Measurements from ENCODE around the gene SH3PXD2A.
"Not testable (repeated sequence)": the region's sequence is repeated elsewhere in the genome, so short reads cannot be mapped to it uniquely, and the experiment has no call there.

Gene SH3PXD2A

DNA sequence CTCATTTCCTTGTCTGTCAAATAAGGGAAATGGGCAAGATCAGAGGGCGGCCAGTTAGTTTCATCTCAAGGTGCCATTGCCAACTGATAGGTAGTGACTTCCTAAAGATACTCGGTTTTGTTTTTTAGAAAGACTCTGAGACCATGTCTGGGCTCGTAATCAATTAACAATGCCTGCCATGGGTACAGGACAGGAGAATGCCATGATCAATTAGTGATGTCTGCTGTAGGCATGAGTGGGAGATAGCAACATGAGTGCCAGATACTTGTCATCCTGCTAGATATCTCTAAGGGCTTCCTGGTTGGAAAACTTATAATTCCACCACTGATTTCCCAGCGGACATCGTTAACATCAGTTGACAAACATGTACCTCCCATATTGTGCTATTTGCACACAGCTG is 64.8 kb downstream of the SH3PXD2A start:
- no peak for DNase-seq (ENCODE audit: low spot score)

DNA sequence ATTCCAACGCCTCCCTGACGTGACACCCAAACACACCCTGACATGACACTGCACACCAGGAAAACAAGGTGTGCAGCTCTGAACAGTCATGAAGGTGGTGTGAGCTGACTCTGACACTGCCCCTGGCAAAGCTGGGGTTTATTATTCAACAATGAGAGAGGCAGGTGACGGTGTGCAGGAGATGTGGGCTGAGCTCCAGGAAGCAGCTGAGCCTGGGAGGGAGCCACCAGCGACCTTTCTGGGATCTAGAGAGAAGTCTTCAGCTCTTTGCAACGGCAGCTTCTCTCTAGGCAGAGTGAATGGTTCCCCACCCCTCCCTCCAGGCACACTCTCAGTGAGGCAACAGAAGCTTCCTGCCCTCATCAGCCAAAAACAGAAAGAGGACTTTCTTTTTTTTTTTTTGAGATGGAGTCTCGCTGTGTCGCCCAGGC is 65.6 kb downstream of the SH3PXD2A start:
- no peak for DNase-seq (ENCODE audit: low spot score)

DNA sequence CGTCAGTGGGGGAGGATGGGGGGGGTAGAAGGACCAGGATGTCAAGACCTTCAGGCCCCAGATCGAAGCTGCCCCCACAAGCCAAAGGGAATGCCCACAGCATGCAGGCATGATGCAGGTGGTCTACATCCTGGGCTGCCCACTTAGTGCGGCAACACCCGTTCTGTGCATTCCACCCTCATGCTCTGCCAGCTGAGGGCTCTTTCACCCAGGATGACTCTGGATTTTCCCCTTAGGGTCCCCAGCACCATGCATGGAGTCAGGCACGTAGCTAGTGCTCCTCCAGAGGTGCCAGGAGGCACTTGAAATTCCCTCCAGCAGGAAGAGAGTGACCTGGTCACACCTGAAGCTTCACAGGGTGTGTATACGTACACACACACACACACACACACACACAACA is 66.2 kb downstream of the SH3PXD2A start:
- DNase-seq (ENCODE audit: low spot score) = no peak

DNA sequence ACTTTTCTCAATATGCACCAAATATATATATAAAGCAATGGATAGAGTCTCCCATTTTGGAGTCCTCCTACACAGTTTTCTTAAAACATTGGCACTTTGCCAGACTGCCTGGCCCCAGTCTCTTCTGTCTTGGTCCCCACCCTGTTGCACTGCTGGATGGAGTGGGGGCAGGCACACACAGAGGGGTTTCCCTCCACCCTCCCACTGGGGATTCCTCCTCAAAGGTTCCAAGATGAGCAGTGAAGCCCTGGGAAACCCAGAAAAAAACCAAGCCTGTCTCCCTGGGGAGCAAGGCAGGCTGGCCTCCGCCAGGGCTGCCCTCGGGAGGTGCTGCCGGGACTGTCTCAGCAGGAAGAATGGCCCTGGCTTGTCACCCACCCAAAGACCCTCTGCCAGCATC is 68.0 kb downstream of the SH3PXD2A start:
- no peak for DNase-seq (ENCODE audit: low spot score)

DNA sequence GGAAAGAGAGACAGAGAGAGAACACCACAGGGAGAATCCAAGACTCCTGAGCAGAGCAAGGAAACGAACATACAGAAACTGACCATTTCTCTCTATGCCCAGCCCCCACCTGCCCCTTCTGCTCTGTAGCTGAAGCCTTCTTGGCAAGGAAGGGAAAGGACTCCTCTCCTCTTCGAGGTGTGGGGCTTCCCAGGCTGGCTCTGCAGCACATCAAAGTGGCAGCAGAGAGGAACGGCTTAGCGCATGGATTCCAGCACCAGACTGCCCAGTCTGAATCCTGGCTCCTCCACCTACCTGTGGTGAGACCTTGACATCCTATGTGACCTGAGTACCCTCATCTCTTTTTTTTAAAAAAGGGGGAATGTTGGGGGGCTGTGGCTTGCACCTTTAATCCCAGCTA is 69.4 kb downstream of the SH3PXD2A start:
- DNase-seq (ENCODE audit: low spot score) = no peak

DNA sequence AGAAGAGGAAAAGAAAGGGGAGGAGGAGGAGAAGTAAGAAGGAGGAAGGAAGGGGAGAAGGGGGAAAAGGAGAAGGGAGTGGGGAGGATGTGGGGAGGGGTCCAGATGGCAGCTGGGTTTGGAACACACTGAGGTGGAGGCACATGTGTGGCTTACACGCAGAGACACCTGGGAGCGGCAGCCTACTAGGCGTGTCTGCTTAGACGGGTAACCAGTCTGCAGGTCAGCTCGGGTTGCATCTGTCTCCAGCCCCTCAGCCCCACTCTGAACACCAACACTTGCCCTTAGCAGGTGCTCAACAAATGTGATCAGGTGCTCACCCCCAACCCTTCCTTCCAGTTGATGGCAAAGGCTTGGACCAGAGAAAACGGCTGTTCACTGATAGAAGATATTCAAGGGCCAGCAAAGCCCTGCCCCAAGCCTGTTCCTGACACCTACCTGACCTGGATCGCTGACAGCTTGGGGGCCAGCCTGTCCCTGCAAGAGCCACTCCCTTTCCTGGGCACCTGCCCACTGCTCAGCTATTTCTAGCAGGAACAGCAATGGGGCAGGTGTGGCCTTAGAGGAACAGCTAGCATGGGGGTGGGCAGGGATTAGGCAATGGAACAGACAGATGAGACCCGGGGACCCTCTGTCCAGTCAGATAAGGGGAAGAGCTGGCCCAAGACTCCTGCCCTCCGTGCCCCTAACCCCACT is 70.5 kb downstream of the SH3PXD2A start:
- DNase-seq (ENCODE audit: low spot score) = no peak

DNA sequence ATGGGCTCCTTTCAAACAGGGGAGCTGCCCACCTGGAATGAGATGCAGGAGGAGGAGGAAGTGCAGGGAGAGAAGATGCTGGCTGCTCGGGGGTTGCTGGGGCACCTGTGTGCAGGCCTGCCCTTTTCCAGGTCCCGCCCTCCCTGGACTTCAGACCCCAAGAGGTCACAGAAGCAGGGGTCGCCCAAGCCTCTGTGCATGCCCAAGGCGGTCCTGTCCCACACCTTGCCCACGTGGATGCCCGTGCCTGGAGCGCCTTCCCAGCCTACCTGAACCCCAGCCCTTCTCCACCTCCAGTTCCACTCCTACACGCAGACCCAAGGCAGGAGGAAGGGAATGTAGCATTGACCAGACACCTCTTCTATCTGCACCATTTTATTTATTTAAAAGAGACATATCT is 71.3 kb downstream of the SH3PXD2A start:
- DNase-seq (ENCODE audit: low spot score) = no peak

DNA sequence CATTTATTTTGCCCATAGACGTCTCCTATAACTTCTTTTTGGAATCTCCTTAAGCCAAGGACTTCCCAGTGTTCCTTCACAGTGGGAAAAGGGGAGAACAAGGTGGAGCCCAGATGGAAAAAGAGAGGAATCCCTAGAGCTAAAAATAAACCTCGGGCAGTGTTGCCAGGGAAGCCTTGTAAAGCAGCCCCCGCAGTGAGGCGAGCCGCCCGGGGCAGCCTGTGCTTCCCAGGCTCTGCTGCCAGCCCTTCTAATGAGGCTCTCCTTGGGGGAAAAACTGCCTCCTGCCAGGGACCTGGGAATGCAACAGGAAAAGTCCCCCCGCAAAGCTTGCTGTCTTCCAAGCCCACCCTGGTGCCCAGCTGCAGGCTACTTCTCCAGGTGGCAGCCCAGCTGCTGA is 71.7 kb downstream of the SH3PXD2A start:
- DNase-seq (ENCODE audit: low spot score) = no peak

DNA sequence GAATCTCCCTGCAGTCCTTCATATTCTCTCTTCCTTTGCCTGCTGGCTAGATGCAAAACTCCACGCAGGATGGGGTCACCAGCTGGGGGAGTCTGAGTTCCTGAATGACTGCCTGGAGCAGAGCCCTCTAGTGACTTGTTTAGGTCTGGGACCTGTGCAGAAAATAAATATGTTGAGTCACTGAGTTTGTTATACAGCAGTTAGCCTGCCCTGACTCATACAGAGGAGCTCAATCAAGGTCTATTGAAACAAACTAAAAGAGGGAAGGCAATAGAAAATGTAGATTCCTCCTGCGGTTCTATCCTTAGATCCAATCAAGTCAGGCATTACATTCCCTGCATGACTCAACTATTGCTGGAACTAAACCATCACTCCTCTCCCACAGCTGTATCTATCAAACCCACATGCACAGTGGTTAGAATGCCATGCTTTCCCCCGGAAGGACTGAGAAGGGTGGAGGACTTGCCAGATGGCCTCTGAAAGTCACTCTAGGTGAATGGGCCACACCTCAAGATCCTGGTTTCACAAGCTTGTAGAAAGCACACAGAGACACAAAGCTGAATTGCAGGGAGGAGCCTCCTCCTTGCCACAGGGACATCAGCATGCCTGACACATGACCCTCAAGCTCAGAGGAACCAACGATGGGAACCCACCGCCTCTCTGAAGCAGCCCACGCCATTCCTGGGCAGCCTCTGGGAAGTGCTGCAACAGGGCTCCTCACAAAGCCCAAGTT is 73.9 kb downstream of the SH3PXD2A start:
- peak; percentile 59 for DNase-seq (ENCODE audit: low spot score)

DNA sequence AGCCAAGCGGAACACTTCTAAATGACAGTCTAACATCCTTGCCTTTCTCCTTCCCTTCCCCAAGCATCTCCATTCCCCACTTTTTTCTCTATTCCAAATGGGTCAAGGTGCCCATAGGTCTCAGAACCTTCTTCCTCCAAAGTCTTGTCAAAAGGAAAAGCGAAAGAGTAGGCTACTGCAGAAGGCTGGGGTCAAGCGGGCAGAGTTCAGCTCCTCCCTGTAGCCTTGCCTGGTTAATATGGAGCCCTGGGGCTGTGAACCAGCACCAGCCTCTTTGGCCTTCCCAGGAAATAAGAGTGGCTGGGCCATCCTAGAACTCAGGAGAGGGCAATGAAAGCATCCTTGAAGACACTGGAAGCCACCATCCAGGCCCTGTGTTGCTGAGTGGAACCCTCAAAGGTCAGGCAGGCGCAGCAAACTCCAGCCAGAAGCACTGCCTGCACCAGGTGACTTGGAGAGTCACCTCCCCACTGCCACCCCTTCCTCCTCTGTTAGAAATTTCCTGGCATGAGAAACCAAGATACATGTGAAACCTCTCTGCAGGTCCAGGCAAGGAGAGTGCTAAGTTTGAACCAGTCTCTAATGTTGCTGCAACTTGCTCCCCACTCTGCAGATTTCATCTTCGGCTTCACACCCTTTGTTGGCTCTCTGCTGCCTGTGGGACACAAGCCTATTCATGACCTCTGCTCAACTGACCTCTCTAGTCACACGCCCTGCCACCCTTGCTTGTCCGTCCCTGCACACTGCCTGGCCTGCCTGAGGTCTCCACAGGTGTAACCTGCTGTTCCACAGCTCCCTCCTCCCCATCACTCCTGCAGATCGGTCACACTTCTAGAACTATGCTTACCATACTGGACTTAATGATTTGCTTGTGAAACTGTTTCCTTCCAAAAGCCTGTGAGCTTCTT is 74.9 kb downstream of the SH3PXD2A start:
- DNase-seq (ENCODE audit: low spot score) = no peak

DNA sequence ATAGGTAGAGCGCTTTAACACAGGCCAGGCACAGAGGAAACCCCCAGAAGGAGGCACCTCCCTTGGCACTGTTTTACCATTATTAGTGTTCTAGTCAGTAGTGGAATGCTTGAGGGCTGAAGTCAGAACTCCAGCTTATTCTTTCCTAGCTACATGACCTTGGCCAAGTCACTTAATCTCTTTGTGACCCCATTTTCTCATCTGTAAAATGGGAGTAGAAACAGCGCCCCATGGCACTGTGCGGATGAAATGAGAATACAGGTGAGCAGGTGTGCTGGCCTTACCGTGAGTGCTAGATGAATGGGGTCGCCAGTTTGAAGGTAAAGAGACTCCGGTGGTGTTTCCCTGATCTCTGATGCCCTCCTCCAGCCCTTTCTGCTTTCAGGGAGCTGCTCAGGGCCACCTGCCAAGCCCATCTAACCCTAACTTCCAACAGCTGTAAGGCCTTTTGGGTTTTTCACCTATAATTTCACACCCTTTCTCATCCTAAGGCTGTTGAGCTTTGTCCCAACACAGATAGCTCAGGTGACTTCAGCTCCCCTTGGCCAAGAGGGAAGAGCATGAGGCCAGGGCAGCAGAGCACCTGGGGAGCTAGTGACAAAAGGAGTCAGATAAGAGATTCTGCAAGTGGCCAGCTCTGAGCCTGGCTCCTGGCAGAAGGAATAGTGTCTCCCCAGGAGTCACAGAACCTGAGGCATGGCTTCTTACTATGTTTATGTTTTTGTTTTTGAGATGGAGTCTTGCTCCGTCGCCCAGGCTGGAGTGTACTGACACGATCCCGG is 76.8 kb downstream of the SH3PXD2A start:
- DNase-seq (ENCODE audit: low spot score) = no peak

DNA sequence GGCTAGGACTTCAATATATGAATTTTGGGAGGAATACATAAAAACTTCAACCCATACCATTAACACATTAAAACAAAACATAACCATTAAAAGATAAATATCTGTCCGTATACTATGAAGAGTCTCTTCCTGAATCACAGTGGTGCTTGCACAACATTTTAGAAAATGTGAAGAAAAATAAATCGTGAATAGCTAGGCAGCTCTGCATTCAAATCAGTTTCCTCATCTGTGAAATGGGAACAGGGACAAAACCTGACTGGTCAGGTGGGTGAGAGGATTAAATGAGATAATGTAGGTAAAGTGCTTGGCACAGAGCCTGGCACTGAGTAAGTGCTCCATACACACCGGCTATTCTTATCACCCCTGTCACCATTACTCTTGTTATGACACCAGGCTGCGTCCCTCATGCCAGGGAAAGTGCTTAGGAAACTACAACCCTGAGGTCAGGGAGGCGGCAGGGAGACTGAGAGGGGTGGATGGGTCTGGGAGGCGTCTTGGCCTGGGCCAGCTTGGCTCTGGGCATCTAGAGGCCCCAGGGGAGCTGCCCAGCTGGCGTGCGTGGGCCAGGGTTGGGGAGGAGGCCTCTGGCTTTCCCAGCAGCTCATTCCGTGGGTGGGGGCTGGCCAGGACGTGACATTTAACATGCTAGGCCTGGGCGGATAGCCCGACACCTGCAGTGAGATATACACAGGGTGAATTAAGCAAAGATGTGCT is 78.3 kb downstream of the SH3PXD2A start:
- no peak for DNase-seq (ENCODE audit: low spot score)

DNA sequence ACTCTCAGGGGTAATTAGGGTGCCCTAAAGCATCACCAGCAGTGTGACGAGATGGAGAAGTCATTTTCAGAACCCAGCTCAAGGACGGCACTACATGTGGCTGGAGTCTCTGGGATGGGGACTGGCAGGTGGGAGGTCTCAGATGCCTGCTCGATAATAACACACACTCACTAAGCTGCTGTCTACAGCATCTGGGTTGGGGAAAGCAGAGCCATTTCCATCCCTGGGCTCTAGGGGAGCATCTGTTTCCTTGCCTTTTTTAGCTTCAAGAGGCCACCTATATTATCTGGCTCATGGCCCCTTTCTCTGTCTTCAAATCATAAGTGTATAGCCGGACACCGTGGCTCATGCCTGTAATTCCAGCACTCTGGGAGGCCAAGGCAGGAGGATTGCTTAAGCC is 79.6 kb downstream of the SH3PXD2A start:
- DNase-seq (ENCODE audit: low spot score) = no peak

DNA sequence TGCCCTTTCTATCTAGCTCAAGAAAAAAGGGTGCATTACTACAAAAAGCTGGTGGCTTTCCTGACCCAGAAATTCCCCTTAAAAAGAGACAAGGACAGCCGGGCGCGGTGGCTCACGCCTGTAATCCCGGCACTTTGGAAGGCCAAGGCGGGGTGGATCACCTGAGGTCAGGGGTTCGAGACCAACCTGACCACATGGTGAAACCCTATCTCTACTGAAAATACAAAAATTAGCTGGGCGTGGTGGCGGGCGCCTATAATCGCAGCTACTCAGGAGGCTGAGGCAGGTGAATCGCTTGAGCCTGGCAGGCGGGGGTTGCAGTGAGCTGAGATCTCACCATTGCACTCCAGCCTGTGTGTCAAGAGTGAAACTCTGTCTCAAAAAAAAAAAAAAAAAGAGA is 82.5 kb downstream of the SH3PXD2A start:
- not testable (repeated sequence) for DNase-seq (ENCODE audit: low spot score)

DNA sequence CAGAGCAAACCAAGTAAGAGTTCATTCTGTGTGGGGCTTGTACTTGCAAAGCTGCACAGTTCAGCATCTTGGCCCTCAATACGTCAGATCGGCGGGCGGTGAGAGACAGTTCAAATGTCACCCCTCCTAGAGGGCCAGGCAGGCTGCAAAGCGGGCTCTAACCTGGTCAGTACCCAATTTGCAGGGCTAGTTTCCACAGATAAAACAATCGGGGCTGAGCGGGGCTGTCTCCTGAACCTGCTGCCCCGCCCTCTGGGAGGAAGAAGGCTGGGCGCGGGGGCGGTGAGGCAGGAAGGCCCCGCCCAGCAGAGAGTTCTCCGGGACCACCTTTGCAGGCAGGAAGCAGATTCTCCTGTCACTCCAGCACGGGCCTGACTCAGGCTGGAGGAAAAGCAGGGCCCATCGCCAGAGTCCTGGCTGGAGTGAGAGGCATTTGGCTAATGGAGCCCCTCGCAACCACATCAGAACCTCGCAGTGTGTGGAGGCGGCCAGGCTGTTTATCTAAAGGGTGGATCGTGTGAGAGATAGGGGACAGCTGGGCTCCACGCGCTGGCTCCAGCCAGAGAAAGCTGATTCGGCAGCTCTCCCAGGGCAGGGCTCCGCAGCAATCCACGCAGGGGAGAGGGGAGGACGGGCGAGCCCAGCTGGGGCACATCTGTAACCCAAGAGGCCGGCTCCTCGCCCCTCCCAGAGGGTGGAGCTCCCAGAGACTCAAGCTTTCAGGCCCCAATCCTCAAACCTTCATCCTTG is 83.1 kb downstream of the SH3PXD2A start:
- DNase-seq (ENCODE audit: low spot score) = no peak

DNA sequence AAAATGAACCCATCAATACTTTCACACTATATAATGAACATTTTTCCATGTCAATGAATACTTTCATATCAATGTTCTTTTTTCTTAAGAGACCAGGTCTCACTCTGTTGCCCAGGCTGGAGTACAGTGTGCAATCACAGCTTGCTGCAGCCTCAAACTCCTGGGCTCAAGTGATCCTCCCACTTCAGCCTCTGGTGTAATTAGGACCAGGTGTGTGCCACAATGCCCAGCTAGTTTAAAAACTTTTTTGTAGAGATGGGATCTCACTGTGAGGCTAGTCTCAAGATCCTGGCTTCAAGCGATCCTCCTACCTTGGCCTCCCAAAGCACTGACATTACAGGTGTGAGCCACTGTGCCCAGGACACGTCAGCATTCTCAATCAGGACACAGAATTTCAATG is 85.2 kb downstream of the SH3PXD2A start:
- DNase-seq (ENCODE audit: low spot score) = no peak

DNA sequence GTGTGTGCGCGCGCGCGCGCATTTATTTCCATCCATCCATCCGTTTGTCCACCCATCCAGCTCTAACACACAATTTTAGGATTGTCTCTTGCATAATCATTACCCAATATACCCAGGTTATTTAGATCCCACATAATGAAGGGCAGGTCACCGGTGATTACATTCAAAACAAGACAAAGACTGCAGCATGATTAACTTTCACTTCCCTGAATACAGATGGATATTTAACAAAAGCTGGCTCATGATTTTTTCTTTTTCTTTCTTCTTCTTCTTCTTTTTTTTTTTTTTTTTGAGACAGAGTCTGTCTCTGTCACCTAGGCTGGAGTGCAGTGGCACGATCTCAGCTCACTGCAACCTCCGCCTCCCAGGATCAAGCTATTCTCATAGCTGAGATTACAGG is 86.2 kb downstream of the SH3PXD2A start:
- DNase-seq (ENCODE audit: low spot score) = no peak

DNA sequence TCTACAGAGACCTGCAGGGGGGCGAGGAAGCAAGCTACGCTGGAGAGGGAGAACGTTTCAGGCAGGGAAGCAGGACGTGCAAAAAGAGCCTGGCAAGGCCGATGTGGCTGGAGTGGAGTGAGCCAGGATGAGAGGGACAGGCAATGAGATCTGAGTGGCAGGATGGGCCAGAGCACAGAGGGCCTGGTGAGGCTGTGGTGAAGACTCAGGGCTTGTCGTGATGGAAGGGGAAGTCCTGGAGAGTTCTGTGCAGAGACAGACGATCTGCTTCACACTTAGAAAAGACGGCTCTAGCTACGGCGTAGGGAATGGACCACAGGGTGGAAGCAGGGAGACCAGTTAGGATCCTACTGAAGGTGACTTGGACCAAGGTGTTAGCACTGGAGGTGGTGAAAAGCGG is 87.0 kb downstream of the SH3PXD2A start:
- no peak for DNase-seq (ENCODE audit: low spot score)

DNA sequence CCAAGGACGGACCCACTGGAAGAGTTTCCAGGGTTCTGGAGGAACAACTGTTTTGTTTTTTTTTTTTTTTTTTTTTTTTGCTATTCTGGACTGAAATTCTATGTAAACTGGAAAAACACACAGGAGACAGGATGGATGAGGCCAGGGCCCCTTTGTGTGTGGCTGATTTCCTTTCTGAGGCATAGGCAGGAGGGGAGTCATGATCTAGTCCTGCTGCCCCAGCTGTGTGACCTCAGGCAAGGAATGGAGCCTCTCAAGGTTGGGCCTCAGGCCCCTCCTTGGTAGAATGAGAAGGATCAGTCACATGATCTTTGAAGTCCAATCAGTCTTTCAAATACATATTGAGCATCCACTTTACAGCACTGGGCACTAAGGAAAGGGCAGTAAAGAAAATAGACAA is 87.6 kb downstream of the SH3PXD2A start:
- no peak for DNase-seq (ENCODE audit: low spot score)

DNA sequence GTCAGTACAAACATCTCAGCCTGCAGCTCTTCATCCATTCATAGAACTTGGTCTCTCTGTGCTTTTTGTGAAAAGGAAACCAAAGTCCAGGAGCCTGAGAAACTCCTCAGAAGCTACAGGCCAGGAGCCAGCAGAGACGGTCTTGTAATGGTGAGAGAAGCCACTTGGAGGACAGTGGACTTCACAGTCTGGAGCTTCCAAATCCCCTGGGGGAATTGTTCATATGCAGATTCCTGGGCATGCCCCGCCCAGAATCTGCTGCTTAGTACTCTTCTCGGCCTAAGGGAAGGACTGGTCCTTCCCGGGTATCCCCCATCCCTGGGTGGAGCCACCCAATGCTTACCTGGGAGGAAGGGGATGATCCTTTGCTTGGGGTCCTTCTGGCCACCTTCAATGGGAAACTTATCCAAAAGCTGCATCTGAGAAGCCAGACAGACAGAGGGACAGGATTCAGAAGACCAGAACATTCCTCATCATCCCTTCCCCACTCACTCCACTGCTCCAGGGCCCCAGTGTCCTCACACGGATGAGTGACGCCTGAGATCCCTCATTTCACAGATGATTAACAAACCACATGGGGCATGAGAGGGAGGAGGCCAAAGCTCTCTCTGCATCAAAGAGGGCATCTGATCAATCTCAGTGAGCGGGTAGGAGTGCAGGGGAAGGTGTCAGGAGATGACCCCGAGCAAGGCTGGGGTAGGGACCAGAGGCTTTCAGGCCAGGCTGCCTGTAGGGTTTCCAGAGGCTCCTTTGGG is 88.4 kb downstream of the SH3PXD2A start:
- DNase-seq (ENCODE audit: low spot score) = no peak

All from HuH-7.5 (cell line).